ENCODE measurements around the gene CTSW. TPM values are rescaled to one million over a fixed set of nuclear protein-coding genes. Genes with fewer than 3 reads are reported as not detected.

Gene CTSW
- total RNA-seq, 2 donors from 2014 or later: not detected

GRCh38 chr11:65864706-65865471 is 14.7 kb upstream of the CTSW start:
- H3K27me3 Mint-ChIP-seq (ENCODE audit: insufficient read depth): no peaks in the 10 kb centered on the region
- no peak overlapping the region for H3K9ac ChIP-seq (ENCODE audit: extremely low read depth, low read length, poor library complexity, severe bottlenecking)
- H3K36me3 Mint-ChIP-seq (ENCODE audit: low read depth): peaks cover 60% of the 10 kb centered on the region
- TF ChIP-seq, protein P1, sequence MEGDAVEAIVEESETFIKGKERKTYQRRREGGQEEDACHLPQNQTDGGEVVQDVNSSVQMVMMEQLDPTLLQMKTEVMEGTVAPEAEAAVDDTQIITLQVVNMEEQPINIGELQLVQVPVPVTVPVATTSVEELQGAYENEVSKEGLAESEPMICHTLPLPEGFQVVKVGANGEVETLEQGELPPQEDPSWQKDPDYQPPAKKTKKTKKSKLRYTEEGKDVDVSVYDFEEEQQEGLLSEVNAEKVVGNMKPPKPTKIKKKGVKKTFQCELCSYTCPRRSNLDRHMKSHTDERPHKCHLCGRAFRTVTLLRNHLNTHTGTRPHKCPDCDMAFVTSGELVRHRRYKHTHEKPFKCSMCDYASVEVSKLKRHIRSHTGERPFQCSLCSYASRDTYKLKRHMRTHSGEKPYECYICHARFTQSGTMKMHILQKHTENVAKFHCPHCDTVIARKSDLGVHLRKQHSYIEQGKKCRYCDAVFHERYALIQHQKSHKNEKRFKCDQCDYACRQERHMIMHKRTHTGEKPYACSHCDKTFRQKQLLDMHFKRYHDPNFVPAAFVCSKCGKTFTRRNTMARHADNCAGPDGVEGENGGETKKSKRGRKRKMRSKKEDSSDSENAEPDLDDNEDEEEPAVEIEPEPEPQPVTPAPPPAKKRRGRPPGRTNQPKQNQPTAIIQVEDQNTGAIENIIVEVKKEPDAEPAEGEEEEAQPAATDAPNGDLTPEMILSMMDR (conservative IDR thresholded peaks at IDR 0.05): no peak
- peaks cover 76% of the 10 kb centered on the region for H3K36me3 ChIP-seq (ENCODE audit: control insufficient read depth, insufficient read depth, low read length)
- no peak overlapping the region for H3K27ac ChIP-seq (ENCODE audit: low read depth, low read length)
- WGBS, 2 experiments (ENCODE audit: insufficient coverage in 1 of 2, insufficient read length in 1 of 2): 91 to 96% methylated on average over 16 to 18 of the region's 18 CpGs
- H3K4me3 ChIP-seq (ENCODE audit: low read length): no peak overlapping the region
- no peaks in the 10 kb centered on the region for H3K9me3 Mint-ChIP-seq
- no peaks in the 10 kb centered on the region for H3K9me3 ChIP-seq (ENCODE audit: control insufficient read depth, low read length)
- no peak overlapping the region for H3K27ac Mint-ChIP-seq
- no peak overlapping the region for H3K4me3 Mint-ChIP-seq
- H3K4me1 Mint-ChIP-seq: peaks cover 13% of the 10 kb centered on the region
- no peaks in the 10 kb centered on the region for H3K27me3 ChIP-seq (ENCODE audit: control insufficient read depth, insufficient read depth, low read length, poor library complexity, severe bottlenecking)
- no peak for DNase-seq
- H3K4me1 ChIP-seq (ENCODE audit: control insufficient read depth, insufficient read depth, low read length): peaks cover 10% of the 10 kb centered on the region

- H3K4me1 ChIP-seq (ENCODE audit: control insufficient read depth, insufficient read depth, low read length): peaks cover 10% of the 10 kb centered on the region
- TF ChIP-seq, protein P1 (conservative IDR thresholded peaks at IDR 0.05): no peak
- H3K9ac ChIP-seq (ENCODE audit: extremely low read depth, low read length, poor library complexity, severe bottlenecking): no peak overlapping the region
- H3K9me3 ChIP-seq (ENCODE audit: control insufficient read depth, low read length): no peaks in the 10 kb centered on the region
- peaks cover 10% of the 10 kb centered on the region for H3K4me1 Mint-ChIP-seq
- H3K27me3 ChIP-seq (ENCODE audit: control insufficient read depth, insufficient read depth, low read length, poor library complexity, severe bottlenecking): no peaks in the 10 kb centered on the region
- H3K27ac Mint-ChIP-seq: no peak overlapping the region
- no peak overlapping the region for H3K4me3 ChIP-seq (ENCODE audit: low read length)
- WGBS, 2 experiments (ENCODE audit: insufficient coverage in 1 of 2, insufficient read length in 1 of 2): 93 to 100% methylated on average over 3 to 9 of the region's 9 CpGs
- H3K36me3 ChIP-seq (ENCODE audit: control insufficient read depth, insufficient read depth, low read length): peaks cover 76% of the 10 kb centered on the region
- no peak overlapping the region for H3K4me3 Mint-ChIP-seq
- no peaks in the 10 kb centered on the region for H3K9me3 Mint-ChIP-seq
- peaks cover 68% of the 10 kb centered on the region for H3K36me3 Mint-ChIP-seq (ENCODE audit: low read depth)
- DNase-seq: no peak
- no peaks in the 10 kb centered on the region for H3K27me3 Mint-ChIP-seq (ENCODE audit: insufficient read depth)
- H3K27ac ChIP-seq (ENCODE audit: low read depth, low read length): no peak overlapping the region
Observed at GRCh38 chr11:65865550-65866172, 14.0 kb upstream of the CTSW start.

- Histone ChIP-seq H3K27ac (ENCODE audit: low read depth, low read length) (no peak overlapping the region), H3K9ac (ENCODE audit: extremely low read depth, low read length, poor library complexity, severe bottlenecking) (no peak overlapping the region), H3K4me1 (ENCODE audit: control insufficient read depth, insufficient read depth, low read length) (peaks cover 9% of the 10 kb centered on the region), H3K27me3 (ENCODE audit: control insufficient read depth, insufficient read depth, low read length, poor library complexity, severe bottlenecking) (no peaks in the 10 kb centered on the region), H3K36me3 (ENCODE audit: control insufficient read depth, insufficient read depth, low read length) (peaks cover 74% of the 10 kb centered on the region), H3K9me3 (ENCODE audit: control insufficient read depth, low read length) (no peaks in the 10 kb centered on the region), H3K4me3 (ENCODE audit: low read length) (no peak overlapping the region)
- Mint-ChIP-seq H3K27ac (no peak overlapping the region), H3K4me1 (peaks cover 5% of the 10 kb centered on the region), H3K9me3 (no peaks in the 10 kb centered on the region), H3K36me3 (ENCODE audit: low read depth) (peaks cover 62% of the 10 kb centered on the region), H3K27me3 (ENCODE audit: insufficient read depth) (no peaks in the 10 kb centered on the region), H3K4me3 (no peak overlapping the region)
- WGBS, 2 experiments (ENCODE audit: insufficient coverage in 1 of 2, insufficient read length in 1 of 2): 89 to 92% methylated on average over 10 to 21 of the region's 21 CpGs
- TF ChIP-seq, protein P1 (conservative IDR thresholded peaks at IDR 0.05): no peak
- DNase-seq: no peak
Observed at GRCh38 chr11:65866509-65867283, 12.9 kb upstream of the CTSW start.
